Astrocyte (in vitro differentiated cells and primary cell): ENCODE measurements around the gene CHD9NB. TPM values are rescaled to one million over a fixed set of nuclear protein-coding genes. Genes with fewer than 3 reads are reported as not detected.

Experiments
- DNase-seq: peaks from one replicate; pipeline ENCODE4 v3.0.0-alpha.2; 2010; ENCODE audit warnings: low read depth
- FAIRE-seq: peaks from 2 replicates; lab custom pipeline; 2011; peaks lifted over from hg19 to GRCh38; lab: Jason Lieb, UNC
- H2AFZ ChIP-seq: 2 replicates; pipeline ENCODE4 v1.6.0; 2012; ENCODE audit warnings: low read depth, low read length, inconsistent platforms
- H3K27ac ChIP-seq: 2 replicates; pipeline ENCODE4 v1.5.1; 2011; ENCODE audit warnings: low read depth, low read length, inconsistent platforms
- H3K27me3 ChIP-seq: 2 replicates; pipeline ENCODE4 v1.6.0; 2011; ENCODE audit warnings: low read length, inconsistent platforms; ENCODE audit not compliant: insufficient read depth
- H3K36me3 ChIP-seq: 2 replicates; pipeline ENCODE4 v1.5.1; 2011; ENCODE audit warnings: low read length, inconsistent platforms; ENCODE audit not compliant: insufficient read depth
- H3K4me1 ChIP-seq: 2 replicates; pipeline ENCODE4 v1.5.1; 2011; ENCODE audit warnings: low read length, inconsistent platforms; ENCODE audit not compliant: insufficient read depth
- H3K4me2 ChIP-seq: 2 replicates; pipeline ENCODE4 v1.6.0; 2012; ENCODE audit warnings: low read length, inconsistent platforms
- H3K4me3 ChIP-seq: 2 replicates; pipeline ENCODE4 v1.5.1; 2011; ENCODE audit warnings: low read depth, mild to moderate bottlenecking, low read length, inconsistent platforms; ENCODE audit not compliant: insufficient read depth
- H3K79me2 ChIP-seq: 2 replicates; pipeline ENCODE4 v1.6.0; 2012; ENCODE audit warnings: mild to moderate bottlenecking, low read length, inconsistent platforms; ENCODE audit not compliant: insufficient read depth
- H3K9ac ChIP-seq: 2 replicates; pipeline ENCODE4 v1.6.0; 2012; ENCODE audit warnings: mild to moderate bottlenecking, low read length, inconsistent platforms
- H3K9me3 ChIP-seq: 2 replicates; pipeline ENCODE4 v1.5.1; 2012; ENCODE audit warnings: low read depth, mild to moderate bottlenecking, low read length, inconsistent platforms; ENCODE audit not compliant: insufficient read depth
- H4K20me1 ChIP-seq: 2 replicates; pipeline ENCODE4 v1.6.0; 2012; ENCODE audit warnings: low read length, inconsistent platforms; ENCODE audit not compliant: insufficient read depth
- H3K27ac Mint-ChIP-seq: one replicate; pipeline ENCODE4 v1.8.0; 2021; ENCODE audit warnings: mild to moderate bottlenecking, mixed read lengths; ENCODE audit not compliant: unreplicated experiment
- H3K27me3 Mint-ChIP-seq: one replicate; pipeline ENCODE4 v1.8.0; 2021; ENCODE audit warnings: low read depth, mixed read lengths; ENCODE audit not compliant: unreplicated experiment
- H3K36me3 Mint-ChIP-seq: one replicate; pipeline ENCODE4 v1.8.0; 2021; ENCODE audit warnings: low read depth, mixed read lengths; ENCODE audit not compliant: unreplicated experiment
- H3K4me1 Mint-ChIP-seq: one replicate; pipeline ENCODE4 v1.8.0; 2021; ENCODE audit warnings: low read depth, mixed read lengths; ENCODE audit not compliant: unreplicated experiment
- H3K4me3 Mint-ChIP-seq: one replicate; pipeline ENCODE4 v1.8.0; 2021; ENCODE audit warnings: mild to moderate bottlenecking, moderate library complexity, mixed read lengths; ENCODE audit not compliant: unreplicated experiment
- H3K9me3 Mint-ChIP-seq: one replicate; pipeline ENCODE4 v1.8.0; 2021; ENCODE audit warnings: mild to moderate bottlenecking, mixed read lengths; ENCODE audit not compliant: unreplicated experiment
- EZH2 ChIP-seq: IDR thresholded peaks from 2 replicates; pipeline ENCODE4 v1.6.1; 2012; ENCODE audit warnings: mild to moderate bottlenecking, low read length, inconsistent platforms; ENCODE audit not compliant: insufficient read depth
- total RNA-seq: library from RNA; stranded (reverse); gene quantifications from 2 replicates; pipeline ENCODE4 v1.2.1, GENCODE V29; 2021
- TF ChIP-seq, protein P1 (sequence below): IDR thresholded peaks from 2 replicates; pipeline ENCODE4 v1.5.1; 2011; ENCODE audit warnings: low read depth, mild to moderate bottlenecking, inconsistent platforms, low read length, moderate library complexity; ENCODE audit not compliant: insufficient read depth

CHD9NB gene
- total RNA-seq, 1 donor from 2014 or later, result 3.3 TPM

DNA sequence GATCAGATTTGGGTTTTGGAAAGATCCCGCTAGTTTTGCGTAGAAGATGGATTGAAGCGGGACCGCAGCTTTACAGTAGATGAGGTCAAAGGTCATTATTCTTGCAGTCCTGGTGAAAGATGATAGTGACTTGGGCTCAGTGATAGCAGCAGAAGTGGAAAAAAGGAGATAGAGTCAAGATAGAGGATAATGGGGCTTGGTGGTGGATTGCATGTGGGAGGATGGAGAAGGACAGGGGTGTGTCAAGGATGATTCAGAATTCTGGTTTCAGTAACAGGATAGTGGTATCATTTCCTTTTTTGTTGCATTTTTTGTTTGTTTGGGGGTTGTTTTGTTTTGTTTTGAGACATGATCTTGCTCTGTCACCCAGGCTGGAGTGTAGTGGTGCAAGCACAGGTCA, 28.7 kb downstream of the CHD9NB start:
- DNase-seq (no peak), FAIRE-seq (no peak)
- no peaks in the 10 kb centered on the region for H3K27me3 ChIP-seq
- peaks cover 3% of the 10 kb centered on the region for H3K36me3 Mint-ChIP-seq
- no peak overlapping the region for H3K4me2 ChIP-seq
- no peak overlapping the region for H3K4me3 ChIP-seq
- no peaks in the 10 kb centered on the region for H3K79me2 ChIP-seq
- no peaks in the 10 kb centered on the region for H3K4me1 Mint-ChIP-seq
- H3K27ac Mint-ChIP-seq, result no peak overlapping the region
- no peaks in the 10 kb centered on the region for H3K4me1 ChIP-seq
- no peak overlapping the region for H3K27ac ChIP-seq
- no peak overlapping the region for H3K9ac ChIP-seq
- no peak overlapping the region for H3K4me3 Mint-ChIP-seq
- H3K27me3 Mint-ChIP-seq, result no peaks in the 10 kb centered on the region
- TF ChIP-seq EZH2, result no peak
- TF ChIP-seq, protein P1, sequence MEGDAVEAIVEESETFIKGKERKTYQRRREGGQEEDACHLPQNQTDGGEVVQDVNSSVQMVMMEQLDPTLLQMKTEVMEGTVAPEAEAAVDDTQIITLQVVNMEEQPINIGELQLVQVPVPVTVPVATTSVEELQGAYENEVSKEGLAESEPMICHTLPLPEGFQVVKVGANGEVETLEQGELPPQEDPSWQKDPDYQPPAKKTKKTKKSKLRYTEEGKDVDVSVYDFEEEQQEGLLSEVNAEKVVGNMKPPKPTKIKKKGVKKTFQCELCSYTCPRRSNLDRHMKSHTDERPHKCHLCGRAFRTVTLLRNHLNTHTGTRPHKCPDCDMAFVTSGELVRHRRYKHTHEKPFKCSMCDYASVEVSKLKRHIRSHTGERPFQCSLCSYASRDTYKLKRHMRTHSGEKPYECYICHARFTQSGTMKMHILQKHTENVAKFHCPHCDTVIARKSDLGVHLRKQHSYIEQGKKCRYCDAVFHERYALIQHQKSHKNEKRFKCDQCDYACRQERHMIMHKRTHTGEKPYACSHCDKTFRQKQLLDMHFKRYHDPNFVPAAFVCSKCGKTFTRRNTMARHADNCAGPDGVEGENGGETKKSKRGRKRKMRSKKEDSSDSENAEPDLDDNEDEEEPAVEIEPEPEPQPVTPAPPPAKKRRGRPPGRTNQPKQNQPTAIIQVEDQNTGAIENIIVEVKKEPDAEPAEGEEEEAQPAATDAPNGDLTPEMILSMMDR, result no peak
- H4K20me1 ChIP-seq, result no peaks in the 10 kb centered on the region
- H2AFZ ChIP-seq, result no peak overlapping the region
- no peaks in the 10 kb centered on the region for H3K9me3 Mint-ChIP-seq
- H3K36me3 ChIP-seq, result no peaks in the 10 kb centered on the region
- no peaks in the 10 kb centered on the region for H3K9me3 ChIP-seq

- Mint-ChIP-seq H3K9me3 (no peaks in the 10 kb centered on the region), H3K27me3 (no peaks in the 10 kb centered on the region), H3K36me3 (peaks cover 3% of the 10 kb centered on the region), H3K4me3 (no peak overlapping the region), H3K4me1 (no peaks in the 10 kb centered on the region), H3K27ac (no peak overlapping the region)
- TF ChIP-seq EZH2, result no peak
- TF ChIP-seq, protein P1, result peak; percentile 63
- no peaks in the 10 kb centered on the region for H3K79me2 ChIP-seq
- no peaks in the 10 kb centered on the region for H3K4me1 ChIP-seq
- no peaks in the 10 kb centered on the region for H3K27me3 ChIP-seq
- no peak overlapping the region for H3K4me3 ChIP-seq
- peak; percentile 13 for DNase-seq
- no peak overlapping the region for H3K4me2 ChIP-seq
- H3K9ac ChIP-seq, result no peak overlapping the region
- no peak overlapping the region for H3K27ac ChIP-seq
- no peak overlapping the region for H2AFZ ChIP-seq
- H3K36me3 ChIP-seq, result no peaks in the 10 kb centered on the region
- no peak for FAIRE-seq
- H3K9me3 ChIP-seq, result no peaks in the 10 kb centered on the region
- no peaks in the 10 kb centered on the region for H4K20me1 ChIP-seq
Observed at GRCh38 chr16:53022374-53022773, 30.3 kb downstream of the CHD9NB start.

DNA sequence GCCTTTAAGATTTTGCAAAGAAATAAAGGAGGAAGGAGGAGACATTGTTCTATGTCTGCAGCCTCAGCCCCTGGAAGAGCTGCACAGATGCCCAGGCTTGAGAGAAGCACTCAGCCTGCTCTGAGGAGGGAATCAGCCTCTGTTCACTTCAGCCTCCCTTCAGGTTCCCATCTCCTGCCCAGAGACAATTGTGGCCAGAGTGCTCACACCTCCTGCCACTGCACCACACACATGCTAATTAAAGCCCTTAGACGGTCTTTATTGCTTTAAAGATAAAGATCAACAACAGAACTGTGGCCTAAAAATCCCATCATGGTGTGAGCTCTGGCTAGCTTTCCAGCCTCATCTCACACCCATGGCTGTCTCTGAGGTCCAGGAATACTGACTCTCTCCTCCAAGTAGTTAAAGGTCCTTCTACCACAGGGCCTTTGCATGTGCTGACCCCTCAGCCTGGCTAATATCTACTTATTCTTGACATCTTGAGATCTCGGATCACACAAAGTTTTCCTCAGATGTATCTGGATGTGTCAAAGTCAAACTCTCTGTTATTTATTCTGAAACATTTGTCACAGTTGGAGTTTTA, 33.8 kb downstream of the CHD9NB start:
- H3K27me3 Mint-ChIP-seq, result no peaks in the 10 kb centered on the region
- no peaks in the 10 kb centered on the region for H3K4me1 ChIP-seq
- no peak overlapping the region for H3K9ac ChIP-seq
- no peak overlapping the region for H3K27ac ChIP-seq
- H3K79me2 ChIP-seq, result no peaks in the 10 kb centered on the region
- no peak for TF ChIP-seq EZH2
- TF ChIP-seq, protein P1, result no peak
- no peaks in the 10 kb centered on the region for H4K20me1 ChIP-seq
- no peaks in the 10 kb centered on the region for H3K9me3 ChIP-seq
- no peaks in the 10 kb centered on the region for H3K36me3 ChIP-seq
- no peaks in the 10 kb centered on the region for H3K4me1 Mint-ChIP-seq
- no peak for DNase-seq
- no peak for FAIRE-seq
- H3K4me3 Mint-ChIP-seq, result no peak overlapping the region
- no peaks in the 10 kb centered on the region for H3K36me3 Mint-ChIP-seq
- H3K27ac Mint-ChIP-seq, result no peak overlapping the region
- H3K27me3 ChIP-seq, result no peaks in the 10 kb centered on the region
- H2AFZ ChIP-seq, result no peak overlapping the region
- no peaks in the 10 kb centered on the region for H3K9me3 Mint-ChIP-seq
- no peak overlapping the region for H3K4me2 ChIP-seq
- H3K4me3 ChIP-seq, result no peak overlapping the region
